C1 segment of cervical spinal cord (tissue), 14 donors: ENCODE data around the gene SLC6A8.
A peak's percentile ranks its signal among the peaks of the same experiment; 100 is the strongest.
"Not testable (repeated sequence)": the region's sequence is repeated elsewhere in the genome, so short reads cannot be mapped to it uniquely, and the experiment has no call there.

Experiments used
- DNase-seq, 14 donors: peaks; one replicate each; lab custom pipeline; 2025; lab: John Stamatoyannopoulos, UW

The SLC6A8 gene

GRCh38 chrX:153692611-153693156 is 5.0 kb downstream of the SLC6A8 start:
- DNase-seq: no peak

- no peak for DNase-seq
These were observed 5.7 kb downstream of the SLC6A8 start for GRCh38 chrX:153693216-153694086.

- DNase-seq: not testable (repeated sequence)
These were observed 6.5 kb downstream of the SLC6A8 start for GRCh38 chrX:153694256-153694655.

- no peak for DNase-seq
These were observed 7.1 kb downstream of the SLC6A8 start for GRCh38 chrX:153694687-153695270.

- no peak for DNase-seq
These were observed 8.4 kb downstream of the SLC6A8 start for GRCh38 chrX:153696100-153696499.

- DNase-seq: not testable (repeated sequence)
These were observed 8.8 kb downstream of the SLC6A8 start for GRCh38 chrX:153696538-153696937.

- not testable (repeated sequence) for DNase-seq
These were observed 9.4 kb downstream of the SLC6A8 start for GRCh38 chrX:153696986-153697722.

- no peak for DNase-seq
These were observed 10.5 kb downstream of the SLC6A8 start for GRCh38 chrX:153697924-153698865.

- not testable (repeated sequence) for DNase-seq
These were observed 11.6 kb downstream of the SLC6A8 start for GRCh38 chrX:153699210-153699783.

GRCh38 chrX:153699784-153700371 is 12.2 kb downstream of the SLC6A8 start:
- DNase-seq: peak in 1 of 14 donors; percentile 50

- DNase-seq: no peak
These were observed 12.7 kb downstream of the SLC6A8 start for GRCh38 chrX:153700376-153700945.

- DNase-seq: no peak
These were observed 13.2 kb downstream of the SLC6A8 start for GRCh38 chrX:153700967-153701366.

- no peak for DNase-seq
These were observed 14.0 kb downstream of the SLC6A8 start for GRCh38 chrX:153701706-153702105.

- no peak for DNase-seq
These were observed 14.8 kb downstream of the SLC6A8 start for GRCh38 chrX:153702336-153703035.

- no peak for DNase-seq
These were observed 15.3 kb downstream of the SLC6A8 start for GRCh38 chrX:153703036-153703370.

GRCh38 chrX:153704021-153704526 is 16.3 kb downstream of the SLC6A8 start:
- DNase-seq: peak in 1 of 14 donors; percentile 29

GRCh38 chrX:153704631-153705402 is 17.1 kb downstream of the SLC6A8 start:
- DNase-seq: not testable (repeated sequence)

- not testable (repeated sequence) for DNase-seq
These were observed 17.8 kb downstream of the SLC6A8 start for GRCh38 chrX:153705403-153706060.
